ENCODE results near the gene OR9Q1. TPM values are rescaled to one million over a fixed set of nuclear protein-coding genes. Genes with fewer than 3 reads are reported as not detected.

Gene OR9Q1
- total RNA-seq, 1 donor, result not detected

DNA sequence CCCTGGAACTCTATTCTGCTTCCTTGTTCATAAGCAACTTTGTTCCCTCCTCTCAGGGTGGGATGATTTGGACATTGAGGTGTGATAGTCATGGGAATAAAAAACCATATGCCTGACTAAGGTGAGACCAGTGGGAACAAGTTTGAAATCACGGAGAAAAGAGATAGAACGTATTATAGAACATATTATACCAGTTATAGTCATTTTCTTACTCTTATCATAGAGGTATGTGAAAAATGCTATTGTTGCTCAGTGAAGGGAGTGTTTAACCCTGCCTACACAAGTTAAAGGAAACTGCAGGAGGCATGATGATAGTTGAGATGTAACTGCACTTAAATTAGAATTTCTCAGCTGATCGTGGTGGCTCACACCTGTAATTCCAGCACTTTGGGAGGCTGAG is 22.6 kb downstream of the OR9Q1 start:
- Histone ChIP-seq H3K27ac (ENCODE audit: low read depth, low read length) (no peak overlapping the region), H4K20me1 (ENCODE audit: insufficient read depth, low read length) (no peaks in the 10 kb centered on the region), H3K4me3 (ENCODE audit: insufficient read depth, low read length) (no peak overlapping the region), H3K9me3 (ENCODE audit: low read depth, low read length) (peaks cover 1% of the 10 kb centered on the region), H3K27me3 (ENCODE audit: insufficient read depth, low read length) (no peaks in the 10 kb centered on the region), H3K4me2 (ENCODE audit: insufficient read depth, low read length) (no peak overlapping the region), H3K36me3 (ENCODE audit: insufficient read depth, low read length) (no peaks in the 10 kb centered on the region), H2AFZ (ENCODE audit: low read length) (no peak overlapping the region), H3K79me2 (ENCODE audit: insufficient read depth, low read length) (no peaks in the 10 kb centered on the region), H3K4me1 (ENCODE audit: insufficient read depth, low read length) (no peaks in the 10 kb centered on the region)
- no peak for DNase-seq (ENCODE audit: insufficient read length, low spot score, missing footprints)
- TF ChIP-seq, protein P1, sequence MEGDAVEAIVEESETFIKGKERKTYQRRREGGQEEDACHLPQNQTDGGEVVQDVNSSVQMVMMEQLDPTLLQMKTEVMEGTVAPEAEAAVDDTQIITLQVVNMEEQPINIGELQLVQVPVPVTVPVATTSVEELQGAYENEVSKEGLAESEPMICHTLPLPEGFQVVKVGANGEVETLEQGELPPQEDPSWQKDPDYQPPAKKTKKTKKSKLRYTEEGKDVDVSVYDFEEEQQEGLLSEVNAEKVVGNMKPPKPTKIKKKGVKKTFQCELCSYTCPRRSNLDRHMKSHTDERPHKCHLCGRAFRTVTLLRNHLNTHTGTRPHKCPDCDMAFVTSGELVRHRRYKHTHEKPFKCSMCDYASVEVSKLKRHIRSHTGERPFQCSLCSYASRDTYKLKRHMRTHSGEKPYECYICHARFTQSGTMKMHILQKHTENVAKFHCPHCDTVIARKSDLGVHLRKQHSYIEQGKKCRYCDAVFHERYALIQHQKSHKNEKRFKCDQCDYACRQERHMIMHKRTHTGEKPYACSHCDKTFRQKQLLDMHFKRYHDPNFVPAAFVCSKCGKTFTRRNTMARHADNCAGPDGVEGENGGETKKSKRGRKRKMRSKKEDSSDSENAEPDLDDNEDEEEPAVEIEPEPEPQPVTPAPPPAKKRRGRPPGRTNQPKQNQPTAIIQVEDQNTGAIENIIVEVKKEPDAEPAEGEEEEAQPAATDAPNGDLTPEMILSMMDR (IDR thresholded peaks at IDR 0.05; ENCODE audit: extremely low read depth, low read depth, low read length), result no peak

DNA sequence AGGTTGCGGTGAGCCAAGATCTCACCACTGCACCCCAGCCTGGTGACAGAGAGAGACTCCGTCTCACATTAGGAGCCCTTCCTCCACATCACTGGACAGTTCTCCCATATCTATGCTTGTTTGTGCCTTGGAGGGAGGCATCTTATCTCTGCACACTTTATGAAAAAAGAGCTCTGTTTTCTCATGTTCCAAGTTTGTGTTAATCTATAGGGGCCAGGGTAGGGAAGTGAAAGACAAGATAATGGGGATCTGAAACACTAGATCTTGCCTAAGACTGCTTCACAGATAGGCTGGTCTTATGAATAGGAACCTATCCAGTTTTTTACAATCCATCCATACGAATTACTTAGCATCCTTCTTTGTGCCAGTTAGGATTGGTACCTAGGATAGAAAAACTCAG is 24.1 kb downstream of the OR9Q1 start:
- no peaks in the 10 kb centered on the region for H3K4me1 ChIP-seq (ENCODE audit: insufficient read depth, low read length)
- no peaks in the 10 kb centered on the region for H4K20me1 ChIP-seq (ENCODE audit: insufficient read depth, low read length)
- H3K4me2 ChIP-seq (ENCODE audit: insufficient read depth, low read length), result no peak overlapping the region
- H3K79me2 ChIP-seq (ENCODE audit: insufficient read depth, low read length), result no peaks in the 10 kb centered on the region
- no peaks in the 10 kb centered on the region for H3K36me3 ChIP-seq (ENCODE audit: insufficient read depth, low read length)
- peaks cover 1% of the 10 kb centered on the region for H3K9me3 ChIP-seq (ENCODE audit: low read depth, low read length)
- no peak overlapping the region for H3K27ac ChIP-seq (ENCODE audit: low read depth, low read length)
- H3K27me3 ChIP-seq (ENCODE audit: insufficient read depth, low read length), result no peaks in the 10 kb centered on the region
- TF ChIP-seq, protein P1 (IDR thresholded peaks at IDR 0.05; ENCODE audit: extremely low read depth, low read depth, low read length), result no peak
- no peak overlapping the region for H2AFZ ChIP-seq (ENCODE audit: low read length)
- no peak overlapping the region for H3K4me3 ChIP-seq (ENCODE audit: insufficient read depth, low read length)
- DNase-seq (ENCODE audit: insufficient read length, low spot score, missing footprints), result no peak

DNA sequence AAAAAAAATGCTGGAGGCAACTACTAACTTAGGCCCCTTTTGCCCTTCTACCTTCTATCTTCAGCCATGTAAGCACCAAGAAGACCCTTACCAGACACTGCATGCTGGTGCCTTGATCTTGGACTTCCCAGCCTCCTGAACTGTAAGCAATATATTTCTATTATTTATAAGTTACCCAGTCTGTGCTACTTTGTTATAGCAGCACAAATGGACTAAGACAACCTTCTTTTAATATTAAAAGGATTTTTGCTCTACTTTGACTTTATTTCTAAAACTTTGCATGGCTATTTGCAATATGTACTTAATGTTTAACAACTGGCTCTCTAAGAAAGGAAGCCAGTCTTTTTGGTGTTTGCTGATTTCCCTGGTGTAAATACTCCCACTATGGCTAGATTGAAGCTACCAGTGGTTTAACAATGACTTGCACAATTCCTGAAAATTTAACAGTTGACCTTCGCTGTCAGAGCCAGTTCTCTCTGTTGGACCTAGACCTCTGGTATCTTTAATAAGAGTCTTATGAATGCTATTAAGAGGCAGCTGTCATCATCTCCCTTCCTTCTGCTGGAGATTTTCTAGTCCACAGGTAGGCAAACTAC is 32.2 kb downstream of the OR9Q1 start:
- no peaks in the 10 kb centered on the region for H3K79me2 ChIP-seq (ENCODE audit: insufficient read depth, low read length)
- no peaks in the 10 kb centered on the region for H3K36me3 ChIP-seq (ENCODE audit: insufficient read depth, low read length)
- H3K27ac ChIP-seq (ENCODE audit: low read depth, low read length), result no peak overlapping the region
- peaks cover 10% of the 10 kb centered on the region for H3K4me1 ChIP-seq (ENCODE audit: insufficient read depth, low read length)
- H3K27me3 ChIP-seq (ENCODE audit: insufficient read depth, low read length), result no peaks in the 10 kb centered on the region
- TF ChIP-seq, protein P1 (IDR thresholded peaks at IDR 0.05; ENCODE audit: extremely low read depth, low read depth, low read length), result no peak
- no peak overlapping the region for H3K4me2 ChIP-seq (ENCODE audit: insufficient read depth, low read length)
- no peaks in the 10 kb centered on the region for H3K9me3 ChIP-seq (ENCODE audit: low read depth, low read length)
- DNase-seq (ENCODE audit: insufficient read length, low spot score, missing footprints), result no peak
- no peaks in the 10 kb centered on the region for H4K20me1 ChIP-seq (ENCODE audit: insufficient read depth, low read length)
- no peak overlapping the region for H2AFZ ChIP-seq (ENCODE audit: low read length)
- no peak overlapping the region for H3K4me3 ChIP-seq (ENCODE audit: insufficient read depth, low read length)

DNA sequence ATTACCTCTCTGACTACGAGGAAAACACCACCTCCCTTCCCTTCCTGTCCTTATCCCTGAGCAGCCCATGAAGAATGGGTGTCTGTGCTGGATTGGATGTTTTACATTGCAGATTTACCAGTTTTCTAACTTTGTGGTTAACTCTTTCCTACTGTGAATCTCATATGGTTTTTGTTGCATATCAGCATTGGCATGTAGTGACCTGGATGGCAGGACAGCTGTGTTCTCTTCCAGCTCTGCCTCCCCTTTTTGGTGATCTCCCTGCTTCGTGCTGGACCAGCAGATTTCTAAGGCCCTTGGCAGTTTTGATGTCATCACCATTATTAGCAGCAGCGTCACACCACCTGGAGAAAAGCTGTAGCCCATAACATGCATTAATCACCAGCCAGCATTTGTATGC is 33.8 kb downstream of the OR9Q1 start:
- H3K4me1 ChIP-seq (ENCODE audit: insufficient read depth, low read length), result peaks cover 15% of the 10 kb centered on the region
- no peak overlapping the region for H3K27ac ChIP-seq (ENCODE audit: low read depth, low read length)
- TF ChIP-seq, protein P1 (IDR thresholded peaks at IDR 0.05; ENCODE audit: extremely low read depth, low read depth, low read length), result no peak
- no peaks in the 10 kb centered on the region for H3K9me3 ChIP-seq (ENCODE audit: low read depth, low read length)
- no peaks in the 10 kb centered on the region for H3K79me2 ChIP-seq (ENCODE audit: insufficient read depth, low read length)
- no peaks in the 10 kb centered on the region for H3K27me3 ChIP-seq (ENCODE audit: insufficient read depth, low read length)
- no peak overlapping the region for H3K4me3 ChIP-seq (ENCODE audit: insufficient read depth, low read length)
- H3K36me3 ChIP-seq (ENCODE audit: insufficient read depth, low read length), result no peaks in the 10 kb centered on the region
- H3K4me2 ChIP-seq (ENCODE audit: insufficient read depth, low read length), result no peak overlapping the region
- no peaks in the 10 kb centered on the region for H4K20me1 ChIP-seq (ENCODE audit: insufficient read depth, low read length)
- DNase-seq (ENCODE audit: insufficient read length, low spot score, missing footprints), result no peak
- H2AFZ ChIP-seq (ENCODE audit: low read length), result no peak overlapping the region
